H1 (cell line): Measurements from ENCODE around the gene CCDC60.

Source experiments
- CREB1 ChIP-seq: IDR thresholded peaks from 2 replicates; pipeline ENCODE4 v1.6.1; 2012; ENCODE audit warnings: inconsistent platforms
- EP300 ChIP-seq, 2 experiments: IDR thresholded peaks; 1 replicate in 1 of 2; 2 replicates in 1 of 2; pipeline ENCODE4 v1.6.1; 2011 to 2012; ENCODE audit warnings: low read depth in 2 of 2, low read length in 2 of 2, mild to moderate bottlenecking in 2 of 2, borderline replicate concordance in 1 of 2, inconsistent platforms in 1 of 2, moderate library complexity in 1 of 2
- EZH2 ChIP-seq: fragments of 200-600 bp; sonication (generic); IDR thresholded peaks from 2 replicates; pipeline ENCODE4 v1.7.1; 2012; ENCODE audit warnings: low read depth, mild to moderate bottlenecking, moderate library complexity, low read length, inconsistent platforms; ENCODE audit not compliant: severe bottlenecking
- HDAC6 ChIP-seq: IDR thresholded peaks from one replicate; pipeline ENCODE4 v1.7.1; 2012; ENCODE audit warnings: low read depth, mild to moderate bottlenecking, inconsistent platforms, low read length, moderate library complexity
- JUND ChIP-seq: IDR thresholded peaks from 2 replicates; pipeline ENCODE4 v1.6.1; 2011; ENCODE audit warnings: mild to moderate bottlenecking, improper control_type of control experiment, low read length
- SIN3A ChIP-seq, 2 experiments: IDR thresholded peaks in 1 of 2; conservative IDR thresholded peaks in 1 of 2; 2 replicates each; pipeline ENCODE4 v1.6.1; 2011 to 2012; ENCODE audit warnings: low read length in 2 of 2, improper control_type of control experiment in 1 of 2, low read depth in 1 of 2, mild to moderate bottlenecking in 1 of 2
- TF ChIP-seq, protein P1 (sequence below), 3 experiments: IDR thresholded peaks; 1 replicate in 2 of 3; 2 replicates in 1 of 3; pipeline versions ENCODE4 v1.5.1 to v1.6.1; 2011; ENCODE audit warnings: low read length in 3 of 3, mild to moderate bottlenecking in 3 of 3, inconsistent platforms in 2 of 3, low read depth in 1 of 3, moderate library complexity in 1 of 3; ENCODE audit not compliant: insufficient read depth in 1 of 3; ENCODE audit errors: control extremely low read depth in 1 of 3

DNA sequence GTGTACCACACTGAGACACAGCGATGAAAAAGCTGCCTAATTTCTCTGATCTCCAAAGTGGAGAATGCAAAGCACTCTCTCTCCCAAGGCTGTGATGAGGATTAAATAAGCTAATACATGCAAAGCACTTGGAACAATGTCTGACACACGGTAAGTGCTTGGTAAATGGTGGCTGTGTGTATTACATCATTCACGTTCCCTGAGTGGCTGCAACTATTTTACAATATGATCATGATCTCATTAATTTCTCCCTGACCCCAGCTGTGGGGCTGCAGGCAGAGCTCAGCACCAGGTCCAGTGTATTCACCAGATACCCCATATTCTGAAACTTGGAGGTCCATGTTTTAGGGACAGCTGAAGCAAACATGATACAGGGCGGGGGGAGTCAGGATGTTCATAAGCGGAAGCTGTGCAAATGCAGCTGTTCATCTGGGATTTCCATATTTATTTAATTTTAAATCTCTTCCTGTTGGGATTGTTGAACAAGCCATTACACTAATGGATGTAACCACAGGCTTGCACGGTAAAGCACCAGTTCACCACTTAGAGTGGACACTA lies 106.4 kb downstream of the CCDC60 start:
- TF ChIP-seq JUND: no peak
- TF ChIP-seq, protein P1, sequence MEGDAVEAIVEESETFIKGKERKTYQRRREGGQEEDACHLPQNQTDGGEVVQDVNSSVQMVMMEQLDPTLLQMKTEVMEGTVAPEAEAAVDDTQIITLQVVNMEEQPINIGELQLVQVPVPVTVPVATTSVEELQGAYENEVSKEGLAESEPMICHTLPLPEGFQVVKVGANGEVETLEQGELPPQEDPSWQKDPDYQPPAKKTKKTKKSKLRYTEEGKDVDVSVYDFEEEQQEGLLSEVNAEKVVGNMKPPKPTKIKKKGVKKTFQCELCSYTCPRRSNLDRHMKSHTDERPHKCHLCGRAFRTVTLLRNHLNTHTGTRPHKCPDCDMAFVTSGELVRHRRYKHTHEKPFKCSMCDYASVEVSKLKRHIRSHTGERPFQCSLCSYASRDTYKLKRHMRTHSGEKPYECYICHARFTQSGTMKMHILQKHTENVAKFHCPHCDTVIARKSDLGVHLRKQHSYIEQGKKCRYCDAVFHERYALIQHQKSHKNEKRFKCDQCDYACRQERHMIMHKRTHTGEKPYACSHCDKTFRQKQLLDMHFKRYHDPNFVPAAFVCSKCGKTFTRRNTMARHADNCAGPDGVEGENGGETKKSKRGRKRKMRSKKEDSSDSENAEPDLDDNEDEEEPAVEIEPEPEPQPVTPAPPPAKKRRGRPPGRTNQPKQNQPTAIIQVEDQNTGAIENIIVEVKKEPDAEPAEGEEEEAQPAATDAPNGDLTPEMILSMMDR (IDR thresholded peaks at IDR 0.05; ENCODE audit: control extremely low read depth in 1 of 3, insufficient read depth in 1 of 3, low read depth in 1 of 3, low read length in 3 of 3): no peak
- TF ChIP-seq EP300 (IDR thresholded peaks at IDR 0.05; ENCODE audit: borderline replicate concordance in 1 of 2, low read depth in 2 of 2, low read length in 2 of 2): no peak
- TF ChIP-seq CREB1: no peak
- TF ChIP-seq SIN3A (conservative IDR thresholded peaks at IDR 0.05 in 1 of 2, IDR thresholded peaks at IDR 0.05 in 1 of 2; ENCODE audit: low read depth in 1 of 2, low read length in 2 of 2): no peak
- TF ChIP-seq EZH2: no peak
- no peak for TF ChIP-seq HDAC6
